ENCODE data around the gene MAGEB1. TPM values are rescaled to one million over a fixed set of nuclear protein-coding genes. Genes with fewer than 3 reads are reported as not detected.

Gene MAGEB1
- total RNA-seq, 2 experiments from 2014 or later = not detected

- intact Hi-C loops (cut with DNase I, micrococcal nuclease) = no loop called here
- no peaks in the 10 kb centered on the region for H3K4me1 Mint-ChIP-seq (ENCODE audit: low read depth)
- Histone ChIP-seq H3K4me1 (ENCODE audit: insufficient read depth, low read length) (no peaks in the 10 kb centered on the region), H3K9me3 (ENCODE audit: control insufficient read depth in 1 of 2, insufficient read depth in 1 of 2, low read length in 2 of 2) (no peaks in the 10 kb centered on the region), H3K27ac (ENCODE audit: low read depth in 1 of 2, low read length in 2 of 2) (no peak overlapping the region), H3K36me3 (ENCODE audit: insufficient read depth, low read length) (no peaks in the 10 kb centered on the region), H3K27me3 (ENCODE audit: control insufficient read depth in 1 of 2, insufficient read depth in 2 of 2, low read length in 2 of 2) (no peaks in the 10 kb centered on the region), H3K4me3 (ENCODE audit: low read length) (no peak overlapping the region)
- CTCF ChIA-PET = no interaction called here
- H3K27me3 Mint-ChIP-seq = no peaks in the 10 kb centered on the region
- DNase-seq = no peak
- H3K4me3 Mint-ChIP-seq = no peak overlapping the region
- no peak for ATAC-seq (ENCODE audit: poor library complexity)
- H3K36me3 Mint-ChIP-seq (ENCODE audit: low read depth) = no peaks in the 10 kb centered on the region
- no peak for TF ChIP-seq CTCF (IDR thresholded peaks at IDR 0.05)
- POLR2A ChIA-PET = no interaction called here
- no peaks in the 10 kb centered on the region for H3K9me3 Mint-ChIP-seq
- H3K27ac Mint-ChIP-seq = no peak overlapping the region
Observed at GRCh38 chrX:30296408-30297254, 49.7 kb downstream of the MAGEB1 start.

- Histone ChIP-seq H3K4me3 (ENCODE audit: low read length) (no peak overlapping the region), H3K27me3 (ENCODE audit: control insufficient read depth in 1 of 2, insufficient read depth in 2 of 2, low read length in 2 of 2) (no peaks in the 10 kb centered on the region), H3K4me1 (ENCODE audit: insufficient read depth, low read length) (no peaks in the 10 kb centered on the region), H3K36me3 (ENCODE audit: insufficient read depth, low read length) (no peaks in the 10 kb centered on the region), H3K9me3 (ENCODE audit: control insufficient read depth in 1 of 2, insufficient read depth in 1 of 2, low read length in 2 of 2) (no peaks in the 10 kb centered on the region), H3K27ac (ENCODE audit: low read depth in 1 of 2, low read length in 2 of 2) (no peak overlapping the region)
- POLR2A ChIA-PET = no interaction called here
- peaks cover 6% of the 10 kb centered on the region for H3K27me3 Mint-ChIP-seq
- no peak for ATAC-seq (ENCODE audit: poor library complexity)
- no peaks in the 10 kb centered on the region for H3K9me3 Mint-ChIP-seq
- intact Hi-C loops (cut with DNase I, micrococcal nuclease) = no loop called here
- no peak for TF ChIP-seq CTCF (IDR thresholded peaks at IDR 0.05)
- H3K4me1 Mint-ChIP-seq (ENCODE audit: low read depth) = no peaks in the 10 kb centered on the region
- H3K27ac Mint-ChIP-seq = no peak overlapping the region
- H3K4me3 Mint-ChIP-seq = no peak overlapping the region
- no peak for DNase-seq
- CTCF ChIA-PET = no interaction called here
- H3K36me3 Mint-ChIP-seq (ENCODE audit: low read depth) = no peaks in the 10 kb centered on the region
Observed at GRCh38 chrX:30301208-30301607, 54.3 kb downstream of the MAGEB1 start.

Other genes starting within 250 kb of the MAGEB1 start
- not detected for gene MAGEB2, start 31.6 kb upstream of the MAGEB1 start, total RNA-seq
- gene MAGEB3, start 16.5 kb upstream of the MAGEB1 start, total RNA-seq = not detected
- not detected for gene MAGEB4, start 5.1 kb upstream of the MAGEB1 start, total RNA-seq
- gene NR0B1, start 62.2 kb downstream of the MAGEB1 start, total RNA-seq = not detected